Activated CD4-positive, CD25-positive, alpha-beta regulatory T cell treated with anti-CD3 and anti-CD28 coated beads, Interleukin-2, amount 50 U/mL, for 16 hours (primary cell): Measurements from ENCODE around the gene GPR22.

ENCODE experiments used
- DNase-seq: peaks from one replicate; pipeline ENCODE4 v3.0.0-alpha.2; 2020; ENCODE audit warnings: low read depth, low spot score

GPR22 gene, protein sequence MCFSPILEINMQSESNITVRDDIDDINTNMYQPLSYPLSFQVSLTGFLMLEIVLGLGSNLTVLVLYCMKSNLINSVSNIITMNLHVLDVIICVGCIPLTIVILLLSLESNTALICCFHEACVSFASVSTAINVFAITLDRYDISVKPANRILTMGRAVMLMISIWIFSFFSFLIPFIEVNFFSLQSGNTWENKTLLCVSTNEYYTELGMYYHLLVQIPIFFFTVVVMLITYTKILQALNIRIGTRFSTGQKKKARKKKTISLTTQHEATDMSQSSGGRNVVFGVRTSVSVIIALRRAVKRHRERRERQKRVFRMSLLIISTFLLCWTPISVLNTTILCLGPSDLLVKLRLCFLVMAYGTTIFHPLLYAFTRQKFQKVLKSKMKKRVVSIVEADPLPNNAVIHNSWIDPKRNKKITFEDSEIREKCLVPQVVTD

DNA sequence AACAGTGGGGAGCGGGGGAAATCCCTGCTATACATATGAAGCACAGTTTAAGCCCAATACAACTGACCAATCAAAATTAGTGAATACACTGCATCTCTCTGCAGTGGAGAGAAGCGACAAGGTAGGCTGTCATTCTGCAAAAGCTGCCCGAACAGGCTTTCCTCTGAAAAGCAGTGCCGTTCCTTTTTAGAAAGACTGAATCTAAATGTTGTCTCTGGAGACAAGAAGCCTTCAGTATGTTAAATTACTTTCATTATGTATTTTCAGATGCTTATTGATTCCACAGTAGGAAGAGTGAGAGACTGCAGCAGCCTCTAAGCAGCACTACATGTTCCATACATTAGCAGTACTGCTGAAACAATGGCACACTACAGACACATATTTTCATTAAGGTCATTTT lies at the start of gene GPR22:
GPR22 (plus strand) TSS at position 129 of the 400 bp plus-strand sequence. CDS start 4,004 bp downstream, outside the sequence.
- DNase-seq, result no peak

DNA sequence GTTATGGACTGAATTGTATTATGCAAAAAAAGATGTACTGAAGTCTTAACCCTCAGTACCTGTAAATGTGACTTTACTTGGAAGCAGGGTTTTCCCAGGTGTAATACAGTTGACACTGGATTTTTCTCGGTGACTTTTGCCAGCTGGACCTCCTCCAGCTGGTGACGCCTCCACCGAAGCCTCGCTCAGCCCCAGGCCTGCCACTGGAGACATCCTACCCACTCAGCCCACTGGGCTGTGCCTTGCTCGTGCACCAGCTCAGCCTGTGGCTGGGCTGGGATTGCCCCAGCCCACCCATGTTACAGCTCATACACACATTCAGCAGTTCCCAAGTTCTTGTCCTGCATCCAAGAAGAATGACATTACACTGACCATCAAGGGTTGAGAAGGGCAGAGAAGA lies 42.4 kb upstream of the GPR22 start:
- DNase-seq, result no peak

DNA sequence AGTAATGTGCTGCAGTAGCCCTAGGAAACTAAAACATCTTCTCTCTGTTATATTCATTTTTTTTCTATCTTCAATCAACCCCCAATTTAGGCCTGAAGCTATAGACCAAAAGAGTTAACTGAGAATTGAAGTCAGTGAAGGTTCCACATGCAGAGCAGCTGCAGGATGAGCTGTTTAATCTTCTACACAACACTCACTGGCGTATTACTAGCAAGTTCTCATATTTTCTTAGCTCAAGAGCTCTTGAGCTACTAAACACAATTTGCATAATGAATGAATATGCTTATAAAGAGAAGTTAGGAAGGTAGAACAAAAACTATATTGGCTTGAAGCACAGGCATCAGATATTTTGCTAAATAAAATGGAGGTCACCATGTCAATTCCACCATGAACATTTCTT lies 41.2 kb upstream of the GPR22 start:
- no peak for DNase-seq

DNA sequence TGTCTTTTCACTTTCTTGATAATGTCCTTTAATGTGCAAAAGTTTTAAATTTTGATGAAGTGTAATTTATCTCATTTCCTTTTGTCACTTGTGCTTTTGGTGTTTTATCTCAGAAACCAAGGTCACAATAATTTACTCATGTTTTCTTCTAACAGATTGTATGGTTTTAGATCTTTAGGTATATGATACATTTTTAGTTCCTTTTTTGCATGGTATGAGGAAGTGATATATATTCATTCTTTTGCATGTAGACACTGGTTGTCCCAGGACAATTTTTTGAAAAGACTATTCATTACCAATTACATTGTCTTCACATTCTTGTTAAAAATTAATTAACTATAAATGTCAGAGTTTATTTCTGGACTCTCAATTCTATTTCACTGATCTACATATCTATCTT lies 39.8 kb upstream of the GPR22 start:
- no peak for DNase-seq

DNA sequence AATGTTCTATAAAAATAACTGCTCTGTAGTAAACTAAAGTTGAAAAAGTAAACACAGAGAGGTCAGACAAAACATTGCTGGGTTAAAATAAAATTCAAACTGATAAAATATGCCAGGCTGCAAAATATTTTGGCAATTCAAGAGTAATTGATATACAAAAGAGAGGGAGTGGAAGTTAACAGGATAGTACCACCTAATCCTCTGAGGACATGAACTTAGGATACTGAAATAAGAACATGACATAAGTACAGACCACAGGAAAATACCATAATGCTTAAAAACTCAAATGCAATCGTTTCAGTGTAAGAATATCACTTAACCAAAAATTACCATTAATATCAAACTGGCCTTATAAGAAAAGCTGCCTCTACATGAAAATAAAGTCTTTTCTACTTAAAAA lies 37.6 kb upstream of the GPR22 start:
- no peak for DNase-seq

DNA sequence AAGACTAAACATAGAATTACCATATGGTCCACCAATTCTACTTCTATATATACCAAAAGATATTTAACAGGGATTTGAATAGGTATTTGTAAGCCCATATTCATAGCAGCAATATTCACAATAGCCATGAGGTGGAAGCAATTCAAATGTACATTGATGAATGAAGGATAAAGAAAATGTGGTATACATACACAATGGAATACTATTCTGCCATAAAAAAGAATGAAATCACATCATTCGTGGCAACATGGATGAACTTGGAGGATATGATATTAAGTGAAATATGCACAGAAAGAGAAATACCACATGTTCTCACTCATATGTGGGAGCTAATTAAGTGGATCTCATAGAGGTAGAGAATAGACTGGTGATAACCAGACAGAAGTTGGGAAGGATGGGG lies 34.1 kb upstream of the GPR22 start:
- DNase-seq, result no peak

DNA sequence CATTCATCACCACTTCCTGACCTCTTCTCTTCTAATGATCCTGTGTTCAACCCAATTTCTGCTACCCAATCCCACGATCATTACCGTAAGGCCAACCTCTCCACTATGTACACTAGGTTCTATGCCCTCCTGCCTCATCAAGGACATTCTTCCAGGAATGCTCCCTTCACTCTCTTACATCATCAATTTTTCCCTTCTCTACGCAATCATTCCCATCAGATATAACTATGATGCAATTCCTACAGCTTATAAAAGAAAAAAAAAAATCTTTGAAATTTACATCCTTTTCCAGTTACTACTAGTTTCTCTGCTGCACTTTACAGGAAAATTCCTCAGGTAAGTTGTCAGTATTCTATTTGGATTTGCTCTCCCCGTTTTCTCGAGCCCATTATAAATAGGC lies 30.8 kb upstream of the GPR22 start:
- no peak for DNase-seq

DNA sequence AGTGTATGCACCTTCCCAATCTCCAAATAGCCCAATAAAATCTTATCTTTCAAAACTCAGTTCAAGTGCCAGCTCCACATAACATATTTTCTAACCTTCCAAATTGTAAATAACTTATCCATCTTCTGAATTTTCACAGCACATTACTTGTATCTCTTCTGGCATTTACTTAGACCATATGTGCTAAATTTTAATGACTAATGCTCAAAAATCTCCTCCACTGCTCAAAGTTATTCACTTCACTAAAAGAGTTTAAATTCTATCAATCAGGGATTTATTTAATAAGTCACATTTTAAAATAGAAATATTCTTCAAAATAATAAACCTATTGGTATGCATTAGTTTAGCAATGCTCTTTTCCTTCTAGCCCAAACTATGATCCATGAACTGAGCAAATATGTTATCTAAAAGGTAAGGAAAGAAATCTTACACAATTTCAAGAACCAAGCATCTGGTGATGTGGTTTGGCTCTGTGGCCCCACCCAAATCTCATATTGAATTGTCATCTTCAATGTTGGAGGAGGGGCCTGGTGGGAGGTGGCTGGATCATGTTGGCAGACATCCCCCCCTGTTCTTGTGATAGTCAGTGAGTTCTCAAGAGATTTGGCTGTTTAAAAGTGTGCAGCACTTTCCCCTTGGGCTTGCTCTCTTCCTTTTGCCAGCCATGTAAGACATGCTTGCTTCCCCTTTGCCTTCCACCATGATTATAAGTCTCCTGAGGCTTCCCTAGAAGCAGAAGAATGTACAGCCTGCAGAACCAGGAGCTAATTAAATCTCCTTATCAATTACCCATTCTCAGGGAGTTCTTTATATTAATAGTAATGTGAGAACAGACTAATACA lies 28.1 kb upstream of the GPR22 start:
- DNase-seq, result no peak

DNA sequence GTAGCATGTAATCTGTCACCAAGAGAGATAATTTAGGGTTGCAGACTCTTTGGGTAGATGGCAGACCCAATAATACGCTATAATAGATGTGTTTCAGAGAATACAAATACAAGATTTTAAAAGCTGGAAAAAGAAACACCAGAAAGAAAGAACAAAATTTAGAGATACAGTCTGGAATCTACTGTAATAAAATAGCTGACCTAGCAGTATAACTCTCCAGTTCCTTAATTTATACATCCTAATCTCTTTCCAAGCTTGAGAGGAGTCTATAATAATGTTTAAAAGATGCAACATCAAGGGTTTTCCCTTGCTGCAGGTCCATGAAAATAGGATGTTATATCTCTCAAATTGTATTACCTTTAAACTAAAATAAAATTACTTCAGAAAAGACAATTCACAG lies 27.2 kb upstream of the GPR22 start:
- no peak for DNase-seq

DNA sequence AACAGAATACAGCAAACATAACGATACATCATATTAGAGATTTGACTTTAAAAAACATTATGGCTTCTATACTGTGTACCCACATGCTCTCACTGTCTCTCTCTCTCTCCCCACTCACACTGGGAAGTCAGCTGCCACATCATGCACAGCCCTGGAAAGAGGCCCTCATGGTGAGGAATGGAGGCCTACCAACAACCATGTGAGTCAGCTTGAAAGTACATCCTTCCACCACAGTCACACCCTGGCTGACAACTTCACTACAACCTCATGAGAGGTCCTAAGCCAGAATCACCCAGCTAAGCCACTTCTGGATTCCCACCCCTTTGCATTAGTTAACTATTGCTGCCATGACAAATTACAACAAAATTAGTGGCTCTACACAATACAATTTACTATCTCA lies 23.3 kb upstream of the GPR22 start:
- no peak for DNase-seq

DNA sequence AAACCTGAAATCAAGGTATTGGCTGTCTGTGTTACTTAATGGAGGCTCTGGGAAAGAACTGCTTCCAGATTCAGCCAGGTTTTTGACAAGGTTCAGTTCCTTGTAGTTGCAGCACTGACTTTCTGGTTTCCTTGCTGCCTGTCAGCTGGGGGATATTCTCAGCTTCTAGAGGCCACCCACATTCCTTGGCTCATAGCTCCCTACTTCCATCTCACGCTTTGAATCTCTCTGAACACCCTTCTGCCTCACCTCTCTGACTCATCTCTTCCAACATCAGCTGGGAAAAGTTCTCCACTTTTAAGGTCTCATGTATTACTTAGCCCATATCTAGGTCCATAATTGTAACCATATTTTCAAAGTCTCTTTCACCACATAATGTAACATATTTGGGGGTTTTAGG lies 22.9 kb upstream of the GPR22 start:
- DNase-seq, result no peak

DNA sequence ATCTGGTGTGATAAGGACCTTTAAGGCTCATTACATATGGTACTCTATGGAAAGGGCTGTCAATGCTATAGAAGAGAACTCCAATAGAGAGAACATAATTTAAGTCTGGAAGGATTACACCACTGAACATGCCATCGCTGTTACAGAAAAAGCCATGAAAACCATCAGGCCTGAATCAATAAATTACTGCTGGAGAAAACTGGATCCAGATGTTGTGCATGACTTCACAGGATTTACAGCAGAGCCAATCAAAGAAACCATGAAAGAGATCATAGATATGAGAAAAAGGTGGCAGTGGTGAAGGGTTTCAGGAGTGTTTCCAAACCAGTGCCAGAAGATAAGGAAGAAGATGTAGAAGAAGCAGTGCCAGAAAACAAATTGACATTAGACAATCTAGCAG lies 18.9 kb upstream of the GPR22 start:
- no peak for DNase-seq

DNA sequence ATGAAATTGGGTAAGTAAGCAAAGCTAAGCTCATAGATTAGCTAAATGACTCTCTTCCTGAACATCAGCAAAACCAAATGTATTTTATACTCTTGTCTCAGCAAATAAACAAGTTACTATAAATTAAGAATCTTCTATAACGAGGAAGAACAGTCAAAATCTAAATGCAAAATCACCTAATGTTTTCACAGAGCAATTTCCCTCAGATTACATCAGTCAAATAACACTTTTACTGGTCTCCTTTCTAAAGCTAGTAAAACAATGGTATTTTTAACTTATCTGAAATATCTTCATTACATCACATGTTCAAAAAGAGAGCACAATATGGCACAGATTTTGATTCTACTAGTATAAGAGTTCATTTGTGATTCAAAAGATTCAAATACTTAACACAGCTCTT lies 16.5 kb upstream of the GPR22 start:
- no peak for DNase-seq

DNA sequence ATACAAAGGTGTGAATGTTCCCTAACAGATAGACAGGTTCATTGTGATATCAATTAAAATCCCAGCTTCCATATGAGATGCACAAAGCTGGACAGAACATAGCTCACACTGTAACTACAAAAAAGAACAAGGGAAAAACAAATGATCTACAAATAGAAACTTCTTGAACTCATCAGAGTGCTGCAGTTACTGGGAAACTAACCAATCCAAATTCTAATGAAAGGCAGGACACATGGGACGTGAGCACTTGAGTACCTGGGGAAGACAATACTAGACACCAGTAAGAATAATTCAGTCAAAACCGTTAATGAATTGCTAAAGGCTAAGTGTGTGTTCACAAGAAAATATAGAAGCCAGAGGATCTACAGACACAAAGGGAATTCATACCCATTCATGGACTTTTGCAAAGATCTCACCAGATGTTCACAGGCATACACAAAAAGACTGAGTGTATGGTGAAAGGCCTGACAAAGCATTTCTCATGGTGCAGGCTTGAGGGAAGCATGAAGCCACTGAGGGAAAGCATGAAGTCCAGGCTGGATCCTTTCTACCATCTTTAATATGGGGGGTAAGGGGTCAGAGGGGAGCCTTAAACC lies 7.8 kb upstream of the GPR22 start:
- DNase-seq, result no peak

DNA sequence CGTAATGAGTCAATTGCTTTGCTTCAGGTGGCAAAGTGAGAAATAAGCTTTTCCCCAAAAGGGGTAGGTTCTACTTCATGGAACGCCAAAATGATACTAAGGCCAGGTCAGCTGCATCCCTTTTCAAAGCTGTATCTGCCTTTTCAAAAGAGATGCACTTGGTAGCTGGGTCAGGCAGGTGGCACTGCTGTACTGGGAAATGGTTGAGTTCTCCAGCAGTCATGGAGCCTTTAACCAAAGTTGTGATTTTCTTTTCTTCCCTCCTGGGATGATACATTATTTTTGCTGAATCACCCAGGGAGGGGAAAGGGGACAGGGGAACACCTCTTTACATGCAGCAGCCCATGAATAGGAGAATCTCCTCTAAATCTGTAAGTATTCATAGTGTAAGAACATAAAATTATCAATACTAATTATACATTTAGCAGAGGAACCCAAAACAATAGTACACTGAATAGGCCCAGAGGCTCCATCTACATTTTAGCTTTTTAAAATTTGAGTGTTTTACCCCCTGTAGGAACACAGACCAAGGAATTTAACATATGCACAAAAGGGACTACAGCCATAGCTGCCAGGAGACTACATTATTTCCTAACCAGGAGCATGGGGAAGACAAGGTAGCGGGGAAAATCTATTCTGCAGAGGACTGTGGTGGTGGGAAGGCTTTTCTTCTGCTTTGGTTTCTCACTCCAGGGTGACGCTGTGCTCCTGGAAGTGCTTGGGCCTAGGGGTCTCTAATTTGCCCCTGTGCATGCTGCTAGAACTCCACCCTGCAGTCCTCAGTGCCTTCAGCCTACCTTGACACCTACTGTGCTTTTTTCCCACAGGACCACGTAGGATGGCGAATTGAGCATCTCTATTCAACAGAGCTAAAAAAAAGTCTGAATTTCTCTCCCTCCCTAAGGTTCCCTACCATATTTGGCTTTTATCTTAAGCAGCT lies 6.4 kb upstream of the GPR22 start:
- DNase-seq, result peak; percentile 2

DNA sequence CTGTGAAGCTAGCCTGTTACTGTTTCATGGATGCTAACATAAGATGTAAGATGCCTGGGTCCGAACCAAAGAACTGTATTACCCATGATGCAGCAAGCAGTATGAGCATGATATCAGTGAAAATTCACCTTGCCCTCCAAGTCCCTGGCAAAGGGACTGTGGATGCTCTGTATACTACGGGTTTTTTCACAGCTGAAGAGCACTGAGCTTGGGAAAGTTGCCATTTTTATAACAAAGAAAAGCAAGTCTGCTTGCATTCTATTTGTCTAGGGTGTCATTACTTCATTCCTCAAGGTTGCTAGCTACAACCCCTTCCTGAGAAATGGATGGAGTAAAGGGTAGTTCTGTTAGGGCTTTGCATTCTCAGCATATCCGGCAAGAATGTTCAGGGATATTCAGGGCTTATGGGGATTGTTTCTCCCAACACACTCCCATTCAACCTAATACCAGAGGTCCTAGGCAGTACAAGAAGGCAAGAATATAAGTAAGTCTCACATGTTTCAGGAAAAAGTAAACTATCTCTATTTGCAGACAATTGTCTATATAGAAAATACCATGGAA lies 5.1 kb upstream of the GPR22 start:
- no peak for DNase-seq

DNA sequence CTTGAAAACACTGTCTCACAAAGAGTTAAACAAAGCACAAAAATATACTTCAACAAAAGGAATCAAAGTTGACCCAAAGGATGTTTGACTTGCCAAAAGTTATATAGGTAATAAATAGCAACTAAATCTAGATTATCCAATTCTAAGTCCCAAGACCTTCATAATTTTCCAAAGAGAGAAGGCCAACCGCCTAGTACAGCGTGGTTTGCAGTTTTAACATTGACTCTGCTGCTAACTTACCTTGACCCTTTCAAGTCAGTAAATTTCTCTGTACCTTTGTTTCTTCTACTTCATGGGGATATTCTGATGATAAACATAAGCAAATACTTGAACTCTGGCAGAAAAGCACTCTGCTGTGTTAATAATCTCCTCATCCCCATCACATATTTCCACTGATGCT lies 1.9 kb upstream of the GPR22 start:
- no peak for DNase-seq

DNA sequence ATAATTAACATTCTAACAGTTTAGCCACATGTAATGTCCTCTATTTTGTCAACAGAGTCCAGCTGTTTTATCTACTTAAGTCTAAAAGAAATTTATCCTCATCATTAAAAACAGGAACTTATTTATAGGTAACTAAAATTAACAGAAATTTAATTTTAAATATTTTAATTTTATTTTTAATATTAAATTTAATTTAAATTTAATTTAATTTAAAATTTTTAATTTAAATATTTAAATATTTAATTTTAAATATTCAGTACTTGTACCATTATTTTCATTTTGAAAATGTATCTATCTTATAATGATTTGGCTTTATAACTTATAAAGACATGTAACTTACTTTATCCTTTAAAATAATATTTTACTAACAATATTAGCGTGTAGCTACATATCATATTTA lies 1.0 kb upstream of the GPR22 start:
- no peak for DNase-seq

DNA sequence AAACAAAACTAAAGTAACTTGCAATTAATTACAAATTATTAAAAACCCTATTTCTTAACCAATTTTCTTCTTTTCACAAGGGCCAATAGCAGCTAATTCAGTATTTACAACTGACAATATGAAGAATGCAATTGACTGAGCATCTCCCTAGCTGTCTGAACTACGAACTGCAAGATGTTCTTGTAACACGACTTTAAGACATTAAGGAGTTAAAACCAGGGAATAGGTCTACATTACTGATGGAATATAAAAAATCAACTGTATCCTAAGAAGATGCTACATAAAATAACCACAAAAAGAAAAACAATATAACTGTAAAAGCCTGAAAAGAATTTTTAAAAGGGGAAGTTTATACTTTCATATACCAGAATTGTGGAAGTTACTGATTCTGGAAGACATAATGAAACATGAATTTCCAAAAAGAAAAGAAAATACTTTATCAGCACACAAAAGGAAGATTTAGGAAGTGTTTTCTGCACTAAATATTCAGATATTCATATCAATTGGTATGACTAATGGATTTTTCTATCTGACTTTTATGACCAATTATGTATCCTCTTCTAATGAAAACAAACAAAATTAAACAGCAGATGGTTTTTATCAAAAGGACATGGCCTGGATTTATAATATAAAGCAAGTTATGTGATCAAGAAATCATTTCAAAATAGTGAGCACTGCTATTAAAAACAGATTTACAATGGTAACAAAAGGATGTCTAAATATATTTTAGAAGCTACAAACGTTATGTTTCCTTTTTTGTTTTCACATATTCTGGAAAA lies 1.6 kb downstream of the GPR22 start:
- DNase-seq, result no peak

DNA sequence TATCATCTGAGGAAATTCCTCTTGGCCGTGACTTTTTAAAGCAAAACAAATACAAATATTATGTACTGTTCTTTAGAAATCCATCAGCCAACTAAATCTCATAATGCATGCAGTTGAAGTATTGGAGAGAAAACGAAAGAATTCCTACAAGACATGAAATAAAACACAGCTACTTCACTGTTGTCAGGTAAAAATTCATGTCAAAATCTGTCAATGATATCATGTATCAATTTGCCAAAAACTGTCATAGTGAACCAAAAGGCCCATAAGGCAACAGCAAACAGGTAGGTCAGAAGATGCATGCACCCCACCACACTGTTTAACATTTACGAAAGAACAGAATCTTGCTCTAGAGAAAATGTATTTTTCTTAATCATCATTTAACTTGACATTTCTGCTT lies 2.3 kb downstream of the GPR22 start:
- DNase-seq, result no peak
